Kidney (tissue), 14 donors: ENCODE data around the gene GREM1. TPM values are rescaled to one million over a fixed set of nuclear protein-coding genes. Genes with fewer than 3 reads are reported as not detected.

ENCODE experiments used
- DNase-seq, 5 donors: peaks; one replicate each; pipeline ENCODE4 v3.0.0-alpha.2; 2013 to 2020
- FAIRE-seq: peaks from 2 replicates; lab custom pipeline; 2012; peaks lifted over from hg19 to GRCh38; lab: Jason Lieb, UNC
- H3K27ac ChIP-seq, 2 donors: one replicate each; pipeline ENCODE4 v1.7.0; 2013; ENCODE audit warnings: low read depth in 2 of 2, low read length in 2 of 2, inconsistent platforms in 1 of 2
- H3K27me3 ChIP-seq: one replicate; pipeline ENCODE4 v1.7.1; 2013; ENCODE audit warnings: low read length, inconsistent platforms; ENCODE audit not compliant: control insufficient read depth, insufficient read depth
- H3K36me3 ChIP-seq, 3 donors: one replicate each; pipeline versions ENCODE4 v1.7.0 to v1.7.1; 2013; ENCODE audit warnings: low read length in 3 of 3, control low read depth in 1 of 3, inconsistent platforms in 1 of 3; ENCODE audit not compliant: insufficient read depth in 3 of 3, control insufficient read depth in 2 of 3
- H3K4me1 ChIP-seq, 3 donors: one replicate each; pipeline versions ENCODE4 v1.7.0 to v1.7.1; 2013; ENCODE audit warnings: low read length in 3 of 3, inconsistent platforms in 1 of 3, low read depth in 1 of 3; ENCODE audit not compliant: control insufficient read depth in 2 of 3, insufficient read depth in 2 of 3
- H3K4me3 ChIP-seq, 3 donors: one replicate each; pipeline versions ENCODE4 v1.7.0 to v1.8.1; 2013; ENCODE audit warnings: low read length in 3 of 3, control low read depth in 1 of 3, inconsistent platforms in 1 of 3
- H3K9ac ChIP-seq, 3 donors: one replicate each; pipeline versions ENCODE4 v1.7.0 to v1.7.1; 2013; ENCODE audit warnings: low read length in 3 of 3, control low read depth in 1 of 3, inconsistent platforms in 1 of 3
- H3K9me3 ChIP-seq, 3 donors: one replicate each; pipeline versions ENCODE4 v1.7.0 to v1.7.1; 2013; ENCODE audit warnings: low read length in 3 of 3, control low read depth in 1 of 3, inconsistent platforms in 1 of 3; ENCODE audit not compliant: control insufficient read depth in 2 of 3, insufficient read depth in 1 of 3
- CTCF ChIP-seq: IDR thresholded peaks from 3 replicates; pipeline ENCODE4 v1.5.1; 2012; ENCODE audit warnings: mild to moderate bottlenecking, moderate library complexity, borderline replicate concordance; ENCODE audit not compliant: insufficient read depth; ENCODE audit errors: extremely low read depth
- intact Hi-C: fragments of 100-400 bp; cut with DNase I; formaldehyde crosslinking; loops from one replicate; pipeline ENCODE4 v1.11.1; 2022
- polyA plus RNA-seq: library from polyadenylated mRNA; stranded (reverse); fragments of 350-450 nt; fragmentation: Illumina TruSeq; extraction: RNeasy Lipid Tissue Mini Kit (QIAGEN cat#74804); gene quantifications from one replicate; pipeline ENCODE4 v1.2.3, GENCODE V29; 2014; ENCODE audit warnings: low read depth, low replicate concordance; ENCODE audit not compliant: insufficient read depth
- total RNA-seq: library from RNA; stranded (reverse); fragmentation: NEBNext Ultra II Directional; extraction: Animal tissue kit (Norgen Biotek cat#: 25700); gene quantifications from one replicate; pipeline ENCODE4 v1.2.1, GENCODE V29; 2021
- donor health status: control.
- donor health status: control.
- donor health status: control.
- donor health status: control.
- donor health status: control.
- donor health status: DM: yes; HTN: yes; CAD: no.
- donor health status: Normal renal cell carcinoma (clear cell type).

Gene GREM1
- total and polyA plus RNA-seq, 2 donors from 2014 or later = 0.15 to 4.8 TPM

DNA sequence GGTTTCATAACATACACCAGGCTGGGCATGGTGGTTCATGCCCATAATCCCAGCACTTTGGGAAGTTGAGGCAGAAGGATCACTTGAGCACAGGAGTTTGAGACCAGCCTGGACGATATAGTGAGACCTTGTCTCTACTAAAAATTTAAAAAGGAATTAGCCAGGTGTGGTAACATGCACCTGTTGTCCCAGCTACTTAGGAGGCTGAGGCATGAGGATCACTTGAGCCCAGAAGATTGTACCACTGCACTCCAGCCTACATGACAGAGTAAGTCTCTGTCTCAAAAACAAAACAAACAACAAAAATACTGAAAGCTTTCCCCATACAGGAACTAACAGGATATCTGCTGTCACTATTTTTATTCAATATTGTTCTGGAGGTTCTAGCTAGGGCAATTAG, 20.9 kb downstream of the GREM1 start:
- no peak for TF ChIP-seq CTCF
- no peaks in the 10 kb centered on the region for H3K4me1 ChIP-seq
- no peak overlapping the region for H3K9ac ChIP-seq
- no peaks in the 10 kb centered on the region for H3K36me3 ChIP-seq
- no peak overlapping the region for H3K27ac ChIP-seq
- H3K27me3 ChIP-seq = no peaks in the 10 kb centered on the region
- H3K9me3 ChIP-seq = peaks cover 0 to 2% (median 0%) of the 10 kb centered on the region in 3 donors
- H3K4me3 ChIP-seq = no peak overlapping the region
- DNase-seq (no peak), FAIRE-seq (no peak)
- intact Hi-C loops = no loop called here

DNA sequence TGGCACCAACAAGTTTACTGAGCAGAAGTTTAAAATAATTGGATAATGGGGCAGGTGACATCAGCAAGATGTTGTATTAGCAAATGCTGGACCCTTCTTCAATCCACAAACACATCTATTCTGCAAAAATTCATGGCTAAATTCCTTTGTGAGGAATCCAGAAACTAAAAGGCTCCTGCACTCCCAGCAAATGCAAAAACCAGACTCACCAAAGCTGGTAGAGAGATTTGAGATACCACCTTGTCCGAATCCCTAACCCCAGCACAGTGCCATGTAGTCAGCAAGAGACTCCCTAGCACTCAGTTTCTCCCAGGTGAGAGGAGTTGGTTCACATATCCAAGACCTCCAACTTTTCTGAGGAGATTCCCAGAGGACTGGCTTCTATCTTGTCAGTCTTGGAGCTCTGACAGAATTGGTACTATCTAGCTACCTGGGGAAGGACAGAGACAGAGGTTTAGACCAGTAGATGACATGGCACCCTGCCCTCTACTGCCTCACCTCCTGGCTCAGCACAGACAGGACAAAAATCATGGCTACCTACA, 21.8 kb downstream of the GREM1 start:
- no peak overlapping the region for H3K9ac ChIP-seq
- intact Hi-C loops = no loop called here
- peaks cover 0 to 2% (median 0%) of the 10 kb centered on the region in 3 donors for H3K9me3 ChIP-seq
- no peak for TF ChIP-seq CTCF
- no peaks in the 10 kb centered on the region for H3K36me3 ChIP-seq
- FAIRE-seq (no peak), DNase-seq (no peak)
- no peaks in the 10 kb centered on the region for H3K4me1 ChIP-seq
- H3K4me3 ChIP-seq = no peak overlapping the region
- H3K27ac ChIP-seq = no peak overlapping the region
- no peaks in the 10 kb centered on the region for H3K27me3 ChIP-seq

GRCh38 chr15:32743411-32744140, 25.8 kb downstream of the GREM1 start:
- TF ChIP-seq CTCF = no peak
- Histone ChIP-seq H3K27ac (no peak overlapping the region), H3K4me1 (no peaks in the 10 kb centered on the region), H3K9me3 (peaks cover 0 to 2% (median 0%) of the 10 kb centered on the region in 3 donors), H3K36me3 (no peaks in the 10 kb centered on the region), H3K4me3 (no peak overlapping the region), H3K27me3 (no peaks in the 10 kb centered on the region), H3K9ac (no peak overlapping the region)
- DNase-seq = no peak
- intact Hi-C loops = no loop called here
- no peak for FAIRE-seq
